Small intestine (tissue), 7 donors: ENCODE results near the gene NUAK2. TPM values are rescaled to one million over a fixed set of nuclear protein-coding genes. Genes with fewer than 3 reads are reported as not detected.

Experiments
- DNase-seq, 2 donors: peaks; one replicate each; pipeline versions ENCODE4 v3.0.0 to v3.0.0-alpha.2; 2013
- FAIRE-seq: peaks from 2 replicates; lab custom pipeline; 2012; peaks lifted over from hg19 to GRCh38; lab: Jason Lieb, UNC
- H3K27ac ChIP-seq, 3 donors: one replicate each; pipeline ENCODE4 v1.5.1; 2013; ENCODE audit warnings: low read length in 2 of 3, mild to moderate bottlenecking in 2 of 3, control low read depth in 1 of 3, inconsistent platforms in 1 of 3, low read depth in 1 of 3, moderate library complexity in 1 of 3
- H3K27me3 ChIP-seq, 3 donors: one replicate each; pipeline ENCODE4 v1.6.1; 2013; ENCODE audit warnings: low read length in 3 of 3, inconsistent platforms in 1 of 3; ENCODE audit not compliant: control insufficient read depth in 3 of 3, insufficient read depth in 3 of 3
- H3K36me3 ChIP-seq, 3 donors: one replicate each; pipeline ENCODE4 v1.6.1; 2013; ENCODE audit warnings: low read length in 3 of 3, inconsistent platforms in 1 of 3, low read depth in 1 of 3, mild to moderate bottlenecking in 1 of 3, moderate library complexity in 1 of 3; ENCODE audit not compliant: control insufficient read depth in 3 of 3, insufficient read depth in 2 of 3
- H3K4me1 ChIP-seq, 3 donors: one replicate each; pipeline ENCODE4 v1.6.1; 2013; ENCODE audit warnings: low read length in 2 of 3, inconsistent platforms in 1 of 3, low read depth in 1 of 3, mild to moderate bottlenecking in 1 of 3, moderate library complexity in 1 of 3; ENCODE audit not compliant: control insufficient read depth in 3 of 3, insufficient read depth in 2 of 3
- H3K4me3 ChIP-seq, 3 donors: one replicate each; pipeline ENCODE4 v1.5.1; 2013; ENCODE audit warnings: low read length in 3 of 3, control low read depth in 1 of 3, inconsistent platforms in 1 of 3, low read depth in 1 of 3, mild to moderate bottlenecking in 1 of 3, moderate library complexity in 1 of 3
- H3K9me3 ChIP-seq, 2 donors: one replicate each; pipeline ENCODE4 v1.6.1; 2013; ENCODE audit warnings: low read depth in 1 of 2, low read length in 1 of 2; ENCODE audit not compliant: control insufficient read depth in 2 of 2, insufficient read depth in 1 of 2
- WGBS, 3 donors: extraction: QIAGEN DNeasy Blood & Tissue Kit; methylation state at CpG; one replicate each; pipeline ENCODE4 v1.1.7; 2013; 5-methylcytosine and 5-hydroxymethylcytosine counted together
- polyA plus RNA-seq, 4 donors: library from polyadenylated mRNA; stranded (reverse) in 3 of 4; unstranded in 1 of 4; fragments of 200-250 nt in 3 of 4; fragments of 120-200 nt in 1 of 4; gene quantifications; one replicate each; pipeline versions ENCODE4 v1.2.1 to v1.2.3, GENCODE V29; 2013
- donor health status: healthy with polysubstance abuse.
- donor health status: control.
- donor health status: control.
- donor health status: Bipolar disorder and iron deficiency.
- donor health status: healthy.

The NUAK2 gene
- polyA plus RNA-seq, 4 donors, result 8.5 to 16.2 (median 10.2) TPM

DNA sequence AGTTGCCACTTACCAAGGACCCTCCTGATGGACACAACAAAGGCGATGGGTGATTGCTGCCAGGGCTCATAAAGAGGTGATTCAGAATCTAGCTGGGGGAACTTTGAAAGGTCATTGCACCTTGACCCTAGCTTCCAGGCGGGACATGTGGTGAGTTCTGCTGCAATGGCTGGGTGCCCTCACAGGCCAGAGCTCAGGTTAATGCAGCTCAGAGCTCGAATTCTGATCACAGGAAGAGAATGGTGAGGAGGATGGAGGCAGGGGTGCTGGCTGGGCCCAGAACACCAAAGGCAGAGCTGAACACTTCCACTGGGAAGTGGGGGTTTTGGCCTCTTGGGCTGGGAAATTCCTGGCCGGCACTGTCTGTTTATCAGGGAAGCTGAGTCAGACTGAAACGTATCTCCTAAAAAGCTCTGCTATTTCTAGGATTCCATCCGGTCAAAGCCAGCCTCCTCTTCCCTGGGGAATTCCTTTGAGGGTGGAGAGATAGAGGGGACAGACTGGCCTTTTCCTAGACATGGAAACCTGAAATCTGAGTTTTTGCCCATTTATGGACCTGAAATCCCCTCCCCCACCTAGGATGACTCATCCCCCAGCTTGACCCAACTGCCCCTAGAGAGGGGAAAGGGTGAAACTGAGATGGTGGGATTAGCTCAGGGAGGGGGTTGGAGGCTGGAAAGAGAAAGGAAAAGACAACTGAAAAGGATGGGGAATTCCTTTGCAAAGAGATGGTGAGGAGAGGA is 27.2 kb downstream of the NUAK2 start:
- Histone ChIP-seq H3K27ac (peak overlapping the region; percentile 70 to 77 (median 71)), H3K4me3 (no peak overlapping the region), H3K9me3 (no peaks in the 10 kb centered on the region), H3K27me3 (no peaks in the 10 kb centered on the region), H3K4me1 (peaks cover 8 to 23% (median 9%) of the 10 kb centered on the region in 3 donors), H3K36me3 (no peaks in the 10 kb centered on the region)
- FAIRE-seq, result no peak
- 15 to 46% (median 39%) methylated on average over 6 of the region's 6 CpGs for WGBS, 3 donors
- DNase-seq, result peak; percentile 77

DNA sequence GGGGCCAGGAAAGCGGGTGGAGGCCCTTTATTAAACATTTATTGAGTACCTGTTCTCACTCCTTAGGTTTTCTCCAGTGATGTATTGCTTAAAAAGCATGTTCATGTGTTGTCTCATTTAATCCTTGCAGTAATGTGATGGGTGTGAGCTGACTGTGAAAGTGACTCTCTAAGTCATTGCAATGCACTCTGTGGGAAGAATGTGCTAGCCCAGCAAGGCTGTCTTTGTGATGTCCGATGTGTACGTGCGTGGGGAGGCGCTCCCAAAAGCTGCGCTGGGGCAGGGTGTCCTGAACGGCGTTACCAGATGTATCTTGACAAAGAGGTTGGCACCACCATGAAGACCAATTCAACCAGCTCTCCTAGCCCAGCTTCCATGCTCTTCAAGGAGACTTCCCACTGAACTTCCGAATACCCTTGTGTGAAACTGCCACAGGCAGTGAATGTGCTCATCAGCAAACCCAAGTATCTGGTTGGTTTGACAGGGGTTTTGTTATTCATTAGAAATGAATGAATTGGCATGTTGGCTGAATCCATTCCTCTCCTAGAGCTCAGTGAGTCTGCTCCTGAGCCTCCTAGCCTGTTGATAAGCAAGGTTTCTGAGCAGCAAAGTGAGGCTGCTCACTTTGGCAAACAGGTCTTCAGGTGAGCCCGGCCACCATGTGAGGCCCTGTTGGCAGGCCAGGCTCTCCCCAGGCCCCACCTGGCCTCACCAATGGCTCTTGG is 28.0 kb downstream of the NUAK2 start:
- H3K27ac ChIP-seq, result peak overlapping the region; percentile 70 to 77 (median 71)

DNA sequence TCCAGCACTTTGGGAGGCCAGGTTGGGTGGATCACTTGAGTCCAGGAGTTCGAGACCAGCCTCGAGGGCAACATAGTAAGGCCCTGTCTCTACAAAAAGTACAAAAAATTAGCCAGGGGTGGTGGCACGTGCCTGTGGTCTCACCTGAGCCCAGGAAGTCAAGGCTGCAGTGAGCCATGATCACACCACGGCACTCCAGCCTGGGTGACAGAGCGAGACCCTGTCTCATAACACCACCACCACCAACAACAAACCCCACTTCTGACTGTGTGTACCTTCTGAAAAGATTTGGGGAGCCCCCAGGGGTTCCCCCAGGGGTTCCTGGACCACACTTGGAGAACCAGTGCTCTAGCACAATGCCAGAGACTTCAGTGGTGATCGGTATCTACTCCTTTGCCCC is 29.9 kb downstream of the NUAK2 start:
- Histone ChIP-seq H3K4me1 (peaks cover 8 to 23% (median 9%) of the 10 kb centered on the region in 3 donors), H3K27me3 (no peaks in the 10 kb centered on the region), H3K4me3 (no peak overlapping the region), H3K9me3 (no peaks in the 10 kb centered on the region), H3K36me3 (no peaks in the 10 kb centered on the region), H3K27ac (no peak overlapping the region)
- WGBS, 3 donors, result 87 to 96% (median 92%) methylated on average over 6 of the region's 6 CpGs
- no peak for FAIRE-seq
- DNase-seq, result no peak

More for the DNA sequence above, 28.0 kb downstream of the NUAK2 start:
- WGBS, 3 donors, result 90 to 98% (median 95%) methylated on average over 10 of the region's 10 CpGs
- no peak for FAIRE-seq
- H3K36me3 ChIP-seq, result no peaks in the 10 kb centered on the region
- H3K4me1 ChIP-seq, result peaks cover 8 to 23% (median 9%) of the 10 kb centered on the region in 3 donors
- DNase-seq, result no peak
- H3K27me3 ChIP-seq, result no peaks in the 10 kb centered on the region
- H3K4me3 ChIP-seq, result no peak overlapping the region
- no peaks in the 10 kb centered on the region for H3K9me3 ChIP-seq

DNA sequence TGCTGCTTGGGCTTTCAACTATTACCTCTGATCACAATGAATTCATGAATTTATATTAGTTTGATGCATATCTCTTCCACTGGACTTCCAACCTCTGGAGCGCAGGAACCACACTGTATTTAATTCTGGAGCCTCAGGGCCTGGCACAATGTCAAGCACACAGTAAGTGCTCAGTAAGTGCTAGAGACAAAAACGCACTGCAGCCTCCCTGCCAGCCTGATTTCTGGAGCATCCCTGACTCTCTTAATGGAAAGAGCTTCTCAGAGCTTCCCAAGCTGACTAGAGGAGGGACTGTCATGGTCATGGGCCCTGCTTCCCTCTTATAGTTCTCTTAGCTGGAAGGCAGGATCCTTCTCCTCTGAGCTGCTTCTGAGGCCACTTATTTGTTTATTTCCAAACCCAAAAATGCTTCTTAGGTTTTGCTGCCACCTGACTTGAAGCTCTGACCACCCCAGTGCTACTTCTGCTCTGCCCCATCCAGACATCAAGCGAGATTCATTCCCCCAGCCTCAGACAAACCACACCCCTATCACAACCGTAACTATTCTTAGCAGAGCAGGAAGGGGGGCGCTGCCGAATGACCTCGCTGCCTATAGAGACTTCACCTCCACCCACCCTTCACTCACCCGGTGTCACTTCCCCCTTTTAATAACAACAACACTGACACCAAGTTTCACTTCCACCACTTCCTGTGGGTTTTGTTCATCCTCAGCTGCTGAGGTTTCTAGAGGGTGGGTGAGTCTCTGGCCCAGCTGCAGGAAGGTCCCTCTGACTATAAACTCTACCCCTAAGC is 33.6 kb downstream of the NUAK2 start:
- DNase-seq (peak in 1 of 2 donors; percentile 68), FAIRE-seq (no peak)
- 47 to 64% (median 58%) methylated on average over 8 of the region's 8 CpGs for WGBS, 3 donors
- Histone ChIP-seq H3K9me3 (no peaks in the 10 kb centered on the region), H3K36me3 (no peaks in the 10 kb centered on the region), H3K27me3 (no peaks in the 10 kb centered on the region), H3K27ac (peak overlapping the region in 2 of 3 donors; percentile 36 to 51), H3K4me3 (no peak overlapping the region), H3K4me1 (peaks cover 1 to 13% (median 10%) of the 10 kb centered on the region in 3 donors)

DNA sequence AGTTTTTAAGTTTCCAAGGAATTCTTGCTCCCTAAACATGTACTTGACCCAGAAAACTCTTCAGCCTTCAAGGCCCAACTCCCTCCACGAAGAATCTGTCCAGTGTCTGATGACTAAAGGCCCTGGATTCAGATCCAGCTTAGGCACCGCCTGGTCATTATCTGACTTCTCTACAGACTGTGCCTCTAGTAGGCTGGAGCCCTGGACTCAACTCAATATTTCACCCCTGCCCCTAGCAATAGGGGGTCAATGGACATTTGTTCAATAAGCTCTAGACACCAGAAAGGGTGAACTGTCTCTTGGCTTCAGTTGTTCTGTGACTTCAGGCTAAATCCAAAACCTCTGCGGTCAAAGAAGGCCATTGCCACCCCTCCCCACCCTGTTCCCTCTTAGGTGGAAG is 34.5 kb downstream of the NUAK2 start:
- no peaks in the 10 kb centered on the region for H3K27me3 ChIP-seq
- peak overlapping the region in 1 of 3 donors; percentile 51 for H3K27ac ChIP-seq
- H3K36me3 ChIP-seq, result no peaks in the 10 kb centered on the region
- FAIRE-seq (no peak), DNase-seq (no peak)
- no peaks in the 10 kb centered on the region for H3K9me3 ChIP-seq
- H3K4me3 ChIP-seq, result no peak overlapping the region
- WGBS, 3 donors, result 93 to 99% (median 95%) methylated on average over 3 of the region's 3 CpGs
- H3K4me1 ChIP-seq, result peaks cover 1 to 13% (median 10%) of the 10 kb centered on the region in 3 donors

DNA sequence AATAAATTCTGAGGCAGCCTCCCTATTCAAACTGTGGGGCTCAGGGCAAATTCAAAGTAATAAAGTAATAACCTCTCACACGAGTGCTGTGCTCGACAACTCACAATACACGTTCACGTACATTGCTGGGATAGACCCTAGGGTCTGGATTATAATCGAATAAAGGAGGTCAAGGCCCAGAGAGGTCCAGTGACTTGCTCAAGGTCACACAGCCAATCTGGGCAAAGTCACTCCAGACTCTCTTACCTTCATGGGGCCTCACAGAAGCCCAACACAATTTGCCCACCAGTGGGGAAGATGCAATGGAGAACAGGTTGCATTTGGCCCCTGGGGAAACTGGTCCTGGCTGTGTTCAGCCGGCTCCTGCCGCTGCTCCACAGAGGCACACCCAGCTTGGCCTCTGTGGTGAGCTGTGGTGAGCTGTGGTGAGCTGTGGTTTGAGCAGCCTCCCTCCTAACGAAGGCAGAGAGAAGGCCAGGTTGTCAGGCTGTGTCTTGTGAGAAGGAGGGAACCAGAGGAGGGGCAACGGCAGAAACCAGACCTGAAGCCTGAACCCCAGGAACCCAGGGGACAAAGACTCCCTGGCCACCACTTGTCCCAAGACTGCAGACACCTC is 35.1 kb downstream of the NUAK2 start:
- Histone ChIP-seq H3K4me1 (peaks cover 1 to 13% (median 10%) of the 10 kb centered on the region in 3 donors), H3K9me3 (no peaks in the 10 kb centered on the region), H3K27ac (peak overlapping the region in 2 of 3 donors; percentile 30 to 40), H3K27me3 (no peaks in the 10 kb centered on the region), H3K4me3 (no peak overlapping the region), H3K36me3 (no peaks in the 10 kb centered on the region)
- 69 to 79% (median 78%) methylated on average over 9 of the region's 9 CpGs for WGBS, 3 donors
- no peak for DNase-seq
- no peak for FAIRE-seq

DNA sequence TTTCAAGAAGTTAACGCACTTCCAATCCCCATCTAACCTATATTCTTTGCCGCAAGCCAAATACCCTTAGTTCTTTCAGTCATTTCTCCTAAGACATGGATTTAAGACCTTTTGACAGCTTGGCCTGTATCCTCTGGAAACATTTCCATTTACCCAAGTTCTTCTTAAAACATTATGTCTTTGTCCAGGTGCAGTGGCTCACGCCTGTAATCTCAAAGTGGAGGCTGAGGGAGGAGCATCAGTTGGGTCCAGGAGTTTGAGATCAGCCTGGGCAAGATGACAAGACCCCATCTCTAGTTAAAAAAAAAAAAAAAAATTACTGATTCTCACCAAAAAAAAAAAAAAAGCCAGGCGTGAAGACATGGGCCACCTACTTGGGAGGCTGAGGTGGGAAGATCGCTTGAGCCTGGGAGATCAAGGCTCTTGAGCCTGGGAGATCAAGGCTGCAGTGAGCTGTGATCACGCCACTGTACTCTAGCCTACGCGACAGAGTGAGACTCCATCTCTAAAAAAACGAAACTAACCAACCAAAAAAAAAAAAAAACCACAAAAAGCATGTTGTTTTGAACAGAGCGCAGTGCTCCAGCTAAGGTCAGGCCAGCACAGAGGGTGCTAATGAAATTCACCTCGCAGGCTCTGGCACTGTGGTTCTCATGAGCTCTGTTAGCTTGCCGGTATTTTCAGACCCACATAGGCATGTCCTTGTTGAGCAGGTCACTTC is 36.0 kb downstream of the NUAK2 start:
- Histone ChIP-seq H3K9me3 (no peaks in the 10 kb centered on the region), H3K4me3 (no peak overlapping the region), H3K4me1 (peaks cover 1 to 13% (median 10%) of the 10 kb centered on the region in 3 donors), H3K27me3 (no peaks in the 10 kb centered on the region), H3K36me3 (no peaks in the 10 kb centered on the region), H3K27ac (peak overlapping the region in 2 of 3 donors; percentile 15 to 40)
- FAIRE-seq (no peak), DNase-seq (peak in 1 of 2 donors; percentile 44)
- 55 to 69% (median 60%) methylated on average over 12 of the region's 12 CpGs for WGBS, 3 donors
